Neural crest cell (in vitro differentiated cells): Measurements from ENCODE around the gene TTC23. TPM values are rescaled to one million over a fixed set of nuclear protein-coding genes. Genes with fewer than 3 reads are reported as not detected.

Source experiments
- DNase-seq: peaks from one replicate; pipeline ENCODE4 v3.0.0; 2021; ENCODE audit warnings: low read depth, mixed read lengths, low spot score
- H3K27ac Mint-ChIP-seq: one replicate; pipeline ENCODE4 v1.8.0; 2021; ENCODE audit warnings: mild to moderate bottlenecking, mixed read lengths; ENCODE audit not compliant: unreplicated experiment
- H3K27me3 Mint-ChIP-seq: 2 replicates; pipeline ENCODE4 v1.8.0; 2021; ENCODE audit warnings: low read depth, mild to moderate bottlenecking, mixed read lengths
- H3K36me3 Mint-ChIP-seq: 2 replicates; pipeline ENCODE4 v1.8.0; 2021; ENCODE audit warnings: low read depth, mild to moderate bottlenecking, mixed read lengths
- H3K4me1 Mint-ChIP-seq: 2 replicates; pipeline ENCODE4 v1.8.0; 2021; ENCODE audit warnings: mixed read lengths
- H3K4me3 Mint-ChIP-seq: one replicate; pipeline ENCODE4 v1.8.0; 2021; ENCODE audit warnings: mild to moderate bottlenecking, mixed read lengths
- H3K9me3 Mint-ChIP-seq: 2 replicates; pipeline ENCODE4 v1.8.0; 2021; ENCODE audit warnings: mixed read lengths
- total RNA-seq: library from RNA; stranded (reverse); gene quantifications from 2 replicates; pipeline ENCODE4 v1.2.1, GENCODE V29; 2021
- TF ChIP-seq, protein P1 (sequence below): fragments of 200-600 bp; sonication (generic); conservative IDR thresholded peaks from 2 replicates; pipeline ENCODE4 v1.5.0; 2021; ENCODE audit warnings: antibody characterized with exemption, mild to moderate bottlenecking

TTC23 gene
- total RNA-seq, 1 donor from 2014 or later = 25.7 TPM

GRCh38 chr15:99123713-99124451, 125.5 kb downstream of the TTC23 start:
- Mint-ChIP-seq H3K4me3 (no peak overlapping the region), H3K36me3 (peaks cover 4% of the 10 kb centered on the region), H3K4me1 (peaks cover 37% of the 10 kb centered on the region), H3K9me3 (no peaks in the 10 kb centered on the region), H3K27me3 (no peaks in the 10 kb centered on the region), H3K27ac (peak overlapping the region; percentile 81)
- TF ChIP-seq, protein P1, sequence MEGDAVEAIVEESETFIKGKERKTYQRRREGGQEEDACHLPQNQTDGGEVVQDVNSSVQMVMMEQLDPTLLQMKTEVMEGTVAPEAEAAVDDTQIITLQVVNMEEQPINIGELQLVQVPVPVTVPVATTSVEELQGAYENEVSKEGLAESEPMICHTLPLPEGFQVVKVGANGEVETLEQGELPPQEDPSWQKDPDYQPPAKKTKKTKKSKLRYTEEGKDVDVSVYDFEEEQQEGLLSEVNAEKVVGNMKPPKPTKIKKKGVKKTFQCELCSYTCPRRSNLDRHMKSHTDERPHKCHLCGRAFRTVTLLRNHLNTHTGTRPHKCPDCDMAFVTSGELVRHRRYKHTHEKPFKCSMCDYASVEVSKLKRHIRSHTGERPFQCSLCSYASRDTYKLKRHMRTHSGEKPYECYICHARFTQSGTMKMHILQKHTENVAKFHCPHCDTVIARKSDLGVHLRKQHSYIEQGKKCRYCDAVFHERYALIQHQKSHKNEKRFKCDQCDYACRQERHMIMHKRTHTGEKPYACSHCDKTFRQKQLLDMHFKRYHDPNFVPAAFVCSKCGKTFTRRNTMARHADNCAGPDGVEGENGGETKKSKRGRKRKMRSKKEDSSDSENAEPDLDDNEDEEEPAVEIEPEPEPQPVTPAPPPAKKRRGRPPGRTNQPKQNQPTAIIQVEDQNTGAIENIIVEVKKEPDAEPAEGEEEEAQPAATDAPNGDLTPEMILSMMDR = no peak
- no peak for DNase-seq

DNA sequence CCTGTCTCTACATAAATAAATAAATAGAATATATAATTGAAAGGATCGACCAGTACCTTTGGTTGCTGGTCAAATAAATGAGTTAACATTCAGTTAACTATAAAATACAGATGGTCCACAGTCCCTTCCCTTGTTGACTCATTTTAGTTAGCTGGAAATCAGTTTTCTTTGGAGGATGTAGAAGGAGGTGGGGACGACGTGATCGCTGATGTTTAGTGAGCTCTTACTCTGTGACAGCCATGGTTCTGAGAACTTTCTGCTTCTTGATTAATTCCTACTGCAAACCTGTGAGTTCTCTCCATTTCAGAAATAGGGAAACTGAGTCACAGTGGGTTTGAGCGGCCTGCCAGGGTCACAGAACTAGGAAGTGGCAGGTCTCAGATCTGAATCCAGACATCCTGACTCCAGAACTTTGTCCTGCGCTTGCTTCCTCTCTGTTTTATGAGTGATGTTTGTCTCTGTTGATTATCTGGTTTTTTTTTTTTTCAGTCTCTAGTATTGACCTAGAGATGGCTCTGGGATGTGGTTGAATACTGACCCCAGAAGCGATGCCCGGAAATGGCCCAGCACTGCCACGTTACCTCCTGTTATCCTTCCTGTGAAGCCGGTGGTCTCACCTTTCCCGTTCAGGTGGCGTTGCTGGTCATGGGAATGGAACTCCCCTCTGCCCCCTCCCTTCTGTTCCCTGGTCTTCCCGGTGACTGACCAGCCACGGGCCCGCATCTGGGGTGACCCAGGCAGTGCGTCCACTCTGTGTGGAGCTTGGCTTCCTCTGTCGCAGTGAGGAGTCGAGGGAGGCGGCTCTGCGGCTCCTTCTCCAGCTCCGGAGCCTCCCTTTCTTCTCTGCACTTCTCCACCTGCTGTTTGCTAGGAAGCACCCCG, 126.3 kb downstream of the TTC23 start:
- DNase-seq = no peak
- Mint-ChIP-seq H3K27ac (peak overlapping the region; percentile 81), H3K4me1 (peaks cover 37% of the 10 kb centered on the region), H3K9me3 (no peaks in the 10 kb centered on the region), H3K27me3 (no peaks in the 10 kb centered on the region), H3K36me3 (peaks cover 3% of the 10 kb centered on the region), H3K4me3 (no peak overlapping the region)
- TF ChIP-seq, protein P1 = no peak

- Mint-ChIP-seq H3K4me3 (no peak overlapping the region), H3K4me1 (peaks cover 37% of the 10 kb centered on the region), H3K9me3 (no peaks in the 10 kb centered on the region), H3K36me3 (no peaks in the 10 kb centered on the region), H3K27ac (no peak overlapping the region), H3K27me3 (no peaks in the 10 kb centered on the region)
- no peak for DNase-seq
- TF ChIP-seq, protein P1 = no peak
Observed at GRCh38 chr15:99121691-99122410, 127.5 kb downstream of the TTC23 start.

GRCh38 chr15:99121207-99121606, 128.2 kb downstream of the TTC23 start:
- DNase-seq = no peak
- TF ChIP-seq, protein P1 = no peak
- Mint-ChIP-seq H3K4me3 (no peak overlapping the region), H3K9me3 (no peaks in the 10 kb centered on the region), H3K27me3 (no peaks in the 10 kb centered on the region), H3K27ac (no peak overlapping the region), H3K4me1 (peaks cover 30% of the 10 kb centered on the region), H3K36me3 (peaks cover 2% of the 10 kb centered on the region)

DNA sequence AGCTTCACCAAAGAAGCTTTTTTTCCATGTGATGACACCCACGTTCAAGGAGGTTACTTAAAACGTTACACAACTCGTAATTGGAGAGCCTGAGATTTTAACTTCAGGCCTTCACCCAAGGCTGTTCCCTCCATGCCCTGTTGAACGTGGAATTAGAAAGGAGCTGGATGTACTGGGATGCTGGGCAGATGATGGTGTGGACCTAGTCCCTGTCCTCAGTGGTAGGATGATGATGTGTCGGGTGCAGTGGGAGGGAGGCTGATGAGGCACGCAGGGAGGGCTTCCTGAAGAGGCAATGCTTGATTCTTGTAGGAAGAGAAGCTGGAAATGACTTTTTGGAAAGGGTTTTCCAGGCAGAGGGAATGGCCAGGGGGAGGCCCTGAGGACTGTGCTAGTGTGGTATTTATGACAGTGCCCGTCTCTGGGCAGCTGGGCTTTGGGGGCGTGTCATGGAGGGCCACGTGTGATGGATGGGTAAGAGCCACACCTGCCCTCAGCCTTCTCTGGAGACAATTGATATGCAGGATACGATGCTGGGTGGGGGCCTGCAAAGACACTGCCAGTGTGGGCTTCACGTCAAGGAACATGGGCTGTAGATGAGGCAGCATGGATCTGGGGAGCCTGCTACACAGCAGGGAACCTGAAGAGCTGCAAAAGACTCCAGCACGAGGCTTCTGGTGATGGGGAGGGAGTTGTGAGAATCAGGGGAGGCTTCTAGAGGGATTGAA, 129.2 kb downstream of the TTC23 start:
- Mint-ChIP-seq H3K4me3 (no peak overlapping the region), H3K4me1 (peaks cover 24% of the 10 kb centered on the region), H3K36me3 (peaks cover 4% of the 10 kb centered on the region), H3K9me3 (no peaks in the 10 kb centered on the region), H3K27ac (no peak overlapping the region), H3K27me3 (no peaks in the 10 kb centered on the region)
- no peak for DNase-seq
- TF ChIP-seq, protein P1 = no peak
